ENCODE data around the gene FUT9.

The FUT9 gene

GRCh38 chr6:96015518-96016333 is at the start of gene FUT9:
TSS of gene FUT9 (plus strand) at chr6:96015974. CDS start at chr6:96203156, 187,182 bp downstream.
- in situ Hi-C loops (cut with HindIII; ENCODE audit: low sequenced_read_pairs) = no loop called here

GRCh38 chr6:95967594-95967993 is 48.2 kb upstream of the FUT9 start:
- in situ Hi-C loops (cut with HindIII; ENCODE audit: low sequenced_read_pairs) = no loop called here

- in situ Hi-C loops (cut with HindIII; ENCODE audit: low sequenced_read_pairs) = no loop called here
These were observed 41.8 kb upstream of the FUT9 start for GRCh38 chr6:95973976-95974375.

- in situ Hi-C loops (cut with HindIII; ENCODE audit: low sequenced_read_pairs) = no loop called here
These were observed 37.5 kb upstream of the FUT9 start for GRCh38 chr6:95978230-95978629.

- in situ Hi-C loops (cut with HindIII; ENCODE audit: low sequenced_read_pairs) = no loop called here
These were observed 23.9 kb upstream of the FUT9 start for GRCh38 chr6:95991906-95992305.

- in situ Hi-C loops (cut with HindIII; ENCODE audit: low sequenced_read_pairs) = no loop called here
These were observed 21.6 kb upstream of the FUT9 start for GRCh38 chr6:95994151-95994550.

GRCh38 chr6:95998133-95998532 is 17.6 kb upstream of the FUT9 start:
- in situ Hi-C loops (cut with HindIII; ENCODE audit: low sequenced_read_pairs) = no loop called here

- in situ Hi-C loops (cut with HindIII; ENCODE audit: low sequenced_read_pairs) = no loop called here
These were observed 13.7 kb upstream of the FUT9 start for GRCh38 chr6:96001891-96002575.

GRCh38 chr6:96002576-96002910 is 13.2 kb upstream of the FUT9 start:
- in situ Hi-C loops (cut with HindIII; ENCODE audit: low sequenced_read_pairs) = no loop called here

- in situ Hi-C loops (cut with HindIII; ENCODE audit: low sequenced_read_pairs) = no loop called here
These were observed 12.9 kb upstream of the FUT9 start for GRCh38 chr6:96002912-96003311.

GRCh38 chr6:96007663-96008062 is 8.1 kb upstream of the FUT9 start:
- in situ Hi-C loops (cut with HindIII; ENCODE audit: low sequenced_read_pairs) = no loop called here

- in situ Hi-C loops (cut with HindIII; ENCODE audit: low sequenced_read_pairs) = no loop called here
These were observed 2.2 kb upstream of the FUT9 start for GRCh38 chr6:96013531-96013930.

- in situ Hi-C loops (cut with HindIII; ENCODE audit: low sequenced_read_pairs) = no loop called here
These were observed 792 bp upstream of the FUT9 start for GRCh38 chr6:96014846-96015517.

GRCh38 chr6:96016334-96017069 is 728 bp downstream of the FUT9 start:
- in situ Hi-C loops (cut with HindIII; ENCODE audit: low sequenced_read_pairs) = no loop called here

- in situ Hi-C loops (cut with HindIII; ENCODE audit: low sequenced_read_pairs) = no loop called here
These were observed 1.2 kb downstream of the FUT9 start for GRCh38 chr6:96017070-96017359.

- in situ Hi-C loops (cut with HindIII; ENCODE audit: low sequenced_read_pairs) = no loop called here
These were observed 6.5 kb downstream of the FUT9 start for GRCh38 chr6:96022225-96022624.

- in situ Hi-C loops (cut with HindIII; ENCODE audit: low sequenced_read_pairs) = no loop called here
These were observed 16.9 kb downstream of the FUT9 start for GRCh38 chr6:96032661-96033060.

GRCh38 chr6:96051555-96051954 is 35.8 kb downstream of the FUT9 start:
- in situ Hi-C loops (cut with HindIII; ENCODE audit: low sequenced_read_pairs) = no loop called here

GRCh38 chr6:96058082-96058481 is 42.3 kb downstream of the FUT9 start:
- in situ Hi-C loops (cut with HindIII; ENCODE audit: low sequenced_read_pairs) = no loop called here

- in situ Hi-C loops (cut with HindIII; ENCODE audit: low sequenced_read_pairs) = no loop called here
These were observed 43.8 kb downstream of the FUT9 start for GRCh38 chr6:96059586-96059985.

GRCh38 chr6:96060249-96060648 is 44.5 kb downstream of the FUT9 start:
- in situ Hi-C loops (cut with HindIII; ENCODE audit: low sequenced_read_pairs) = no loop called here

All from endothelial cell of hepatic sinusoid (primary cell).